NCI-H774 (cell line): ENCODE data around the gene PDCD6IP.
"Not testable (repeated sequence)": the region's sequence is repeated elsewhere in the genome, so short reads cannot be mapped to it uniquely, and the experiment has no call there.

Source experiments
- DNase-seq: peaks from one replicate; lab custom pipeline; 2025; lab: John Stamatoyannopoulos, UW

The PDCD6IP gene

GRCh38 chr3:33795856-33796536 lies 2.4 kb upstream of the PDCD6IP start:
- DNase-seq: no peak

- no peak for DNase-seq
These were observed 365 bp upstream of the PDCD6IP start for GRCh38 chr3:33798113-33798417.

GRCh38 chr3:33799202-33799551 lies 747 bp downstream of the PDCD6IP start:
- no peak for DNase-seq

GRCh38 chr3:33803252-33803651 lies 4.8 kb downstream of the PDCD6IP start:
- DNase-seq: no peak

GRCh38 chr3:33803894-33804526 lies 5.6 kb downstream of the PDCD6IP start:
- DNase-seq: no peak

GRCh38 chr3:33807191-33807590 lies 8.8 kb downstream of the PDCD6IP start:
- DNase-seq: no peak

GRCh38 chr3:33808559-33808958 lies 10.1 kb downstream of the PDCD6IP start:
- no peak for DNase-seq

GRCh38 chr3:33810545-33810944 lies 12.1 kb downstream of the PDCD6IP start:
- no peak for DNase-seq

GRCh38 chr3:33821989-33822388 lies 23.6 kb downstream of the PDCD6IP start:
- no peak for DNase-seq

GRCh38 chr3:33823821-33824220 lies 25.4 kb downstream of the PDCD6IP start:
- no peak for DNase-seq

- no peak for DNase-seq
These were observed 26.7 kb downstream of the PDCD6IP start for GRCh38 chr3:33825111-33825510.

GRCh38 chr3:33826206-33826605 lies 27.8 kb downstream of the PDCD6IP start:
- no peak for DNase-seq

- no peak for DNase-seq
These were observed 28.3 kb downstream of the PDCD6IP start for GRCh38 chr3:33826688-33827087.

GRCh38 chr3:33829720-33830119 lies 31.3 kb downstream of the PDCD6IP start:
- DNase-seq: no peak

GRCh38 chr3:33831053-33831452 lies 32.6 kb downstream of the PDCD6IP start:
- no peak for DNase-seq

GRCh38 chr3:33833408-33834095 lies 35.1 kb downstream of the PDCD6IP start:
- DNase-seq: no peak

- no peak for DNase-seq
These were observed 35.6 kb downstream of the PDCD6IP start for GRCh38 chr3:33834096-33834453.

GRCh38 chr3:33837182-33837581 lies 38.8 kb downstream of the PDCD6IP start:
- not testable (repeated sequence) for DNase-seq

GRCh38 chr3:33839283-33839682 lies 40.9 kb downstream of the PDCD6IP start:
- no peak for DNase-seq

- DNase-seq: no peak
These were observed 41.7 kb downstream of the PDCD6IP start for GRCh38 chr3:33840179-33840578.

- no peak for DNase-seq
These were observed 50.4 kb downstream of the PDCD6IP start for GRCh38 chr3:33848624-33849347.

- DNase-seq: not testable (repeated sequence)
These were observed 52.2 kb downstream of the PDCD6IP start for GRCh38 chr3:33850599-33850998.

- not testable (repeated sequence) for DNase-seq
These were observed 57.0 kb downstream of the PDCD6IP start for GRCh38 chr3:33855407-33855806.
